M059J (cell line): ENCODE results near the gene SMAD2. TPM values are rescaled to one million over a fixed set of nuclear protein-coding genes. Genes with fewer than 3 reads are reported as not detected.
"Not testable (repeated sequence)": the region's sequence is repeated elsewhere in the genome, so short reads cannot be mapped to it uniquely, and the experiment has no call there.

Experiments
- DNase-seq: peaks from one replicate; pipeline ENCODE4 v3.0.0-alpha.2; 2012; ENCODE audit warnings: low read depth
- total RNA-seq: library from RNA; depleted of rRNA; stranded (reverse); fragments of >200 nt; shearing (Covaris generic); gene quantifications from 2 replicates; pipeline ENCODE4 v1.2.3, GENCODE V29; 2014; rRNA removed

Gene SMAD2
- total RNA-seq, result 124 and 171 TPM in 2 replicates

- peak; percentile 80 for DNase-seq
Measured at GRCh38 chr18:47930199-47930930, at the start of gene SMAD2. TSS of gene SMAD2 (minus strand) at chr18:47930659. CDS start at chr18:47896756, 33,903 bp downstream.

DNA sequence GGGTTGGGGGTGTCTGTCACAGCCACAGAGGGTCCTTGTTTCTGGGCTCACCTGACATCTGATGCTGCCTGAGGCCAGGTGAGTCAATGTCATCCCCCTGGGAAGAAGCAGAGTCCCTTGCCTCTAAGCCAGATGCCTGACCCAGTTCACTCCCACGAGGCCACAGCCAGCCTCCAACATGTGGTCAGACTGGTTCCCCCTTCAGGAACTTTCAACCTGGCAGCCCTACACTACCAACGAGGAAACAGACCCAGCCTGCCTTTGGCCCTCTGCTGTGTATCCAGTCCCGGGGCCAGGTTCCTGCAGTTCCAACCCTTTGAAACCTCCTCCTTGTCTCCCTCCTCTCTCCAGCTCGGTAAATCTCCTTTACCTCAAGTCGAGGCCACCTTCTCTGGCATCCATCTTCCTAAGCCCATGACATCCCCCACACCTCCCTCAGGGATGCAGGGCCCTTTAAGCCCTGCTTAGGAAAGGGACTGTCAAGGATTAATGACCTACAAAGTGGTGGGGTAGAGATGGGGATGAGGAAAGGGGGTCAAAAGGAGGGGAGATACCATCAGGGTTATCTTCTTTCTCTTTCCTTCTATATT is 49.2 kb upstream of the SMAD2 start:
- DNase-seq, result no peak

DNA sequence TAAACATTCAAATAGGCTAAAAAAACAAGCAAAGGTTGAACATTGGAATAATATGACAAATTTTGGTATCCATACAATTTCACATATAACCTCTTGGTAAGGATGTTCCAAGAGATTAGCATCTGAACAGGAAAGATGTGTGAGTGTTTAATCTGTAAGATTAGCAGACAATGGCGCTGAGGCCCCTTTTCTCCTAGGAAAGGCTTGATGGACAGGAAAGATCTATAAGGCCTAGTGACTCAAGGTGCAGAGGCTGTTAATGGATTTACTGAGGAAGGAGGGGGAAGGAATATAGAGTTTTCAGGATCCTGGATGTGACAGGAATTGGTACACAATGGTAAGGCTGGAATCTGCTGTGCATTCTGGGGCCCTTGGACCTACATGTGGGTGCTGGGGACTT is 48.1 kb upstream of the SMAD2 start:
- no peak for DNase-seq

GRCh38 chr18:47978141-47978540 is 47.7 kb upstream of the SMAD2 start:
- no peak for DNase-seq

- no peak for DNase-seq
Measured at GRCh38 chr18:47975701-47976100, 45.2 kb upstream of the SMAD2 start.

- no peak for DNase-seq
Measured at GRCh38 chr18:47975105-47975504, 44.6 kb upstream of the SMAD2 start.

DNA sequence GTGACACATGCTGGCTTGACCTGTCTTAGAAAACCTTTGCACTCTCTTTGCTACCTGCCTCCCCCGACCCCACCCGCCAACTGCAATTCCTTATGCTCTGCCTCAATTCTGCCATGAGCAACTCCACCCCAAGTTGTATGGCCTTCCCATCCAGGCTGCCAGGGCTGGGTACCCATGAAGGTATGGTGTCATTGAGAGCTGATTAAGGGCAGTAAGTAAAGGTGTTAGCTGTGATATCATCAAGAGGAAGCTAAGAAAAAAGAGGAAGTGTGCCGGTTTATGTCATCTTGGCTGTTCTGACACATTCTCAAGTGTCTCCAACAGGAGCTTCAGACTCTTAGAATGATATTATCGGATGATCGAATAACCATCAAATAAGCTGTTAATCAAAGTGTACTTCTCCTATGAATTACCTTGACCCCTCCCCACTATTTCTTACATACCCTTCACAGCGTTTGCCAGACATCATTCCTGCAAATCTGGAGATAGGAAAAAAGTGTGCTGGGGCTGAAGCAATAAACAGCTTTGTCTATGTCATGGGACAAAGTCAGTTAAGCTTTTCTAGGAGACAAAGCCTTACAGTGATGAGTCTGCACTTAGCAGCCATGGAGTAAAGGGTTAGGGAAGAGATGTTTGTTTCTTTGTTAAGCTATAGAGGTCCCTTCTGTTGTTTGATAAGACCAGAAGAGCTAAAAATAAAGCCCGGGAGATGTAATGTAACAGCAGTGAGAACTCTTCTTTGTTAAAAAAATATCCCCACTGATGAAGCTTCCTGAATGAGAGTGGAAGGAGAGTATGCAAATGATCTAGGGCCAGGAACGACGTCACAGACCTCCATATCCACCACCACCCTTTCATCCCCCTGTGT is 40.4 kb upstream of the SMAD2 start:
- DNase-seq, result no peak

GRCh38 chr18:47969816-47970215 is 39.4 kb upstream of the SMAD2 start:
- peak; percentile 88 for DNase-seq

- DNase-seq, result peak; percentile 86
Measured at GRCh38 chr18:47968721-47969120, 38.3 kb upstream of the SMAD2 start.

GRCh38 chr18:47968006-47968676 is 37.7 kb upstream of the SMAD2 start:
- DNase-seq, result peak; percentile 86

- DNase-seq, result no peak
Measured at GRCh38 chr18:47964053-47964452, 33.6 kb upstream of the SMAD2 start.

GRCh38 chr18:47961003-47961402 is 30.5 kb upstream of the SMAD2 start:
- not testable (repeated sequence) for DNase-seq

GRCh38 chr18:47953471-47953931 is 23.0 kb upstream of the SMAD2 start:
- DNase-seq, result peak; percentile 91

GRCh38 chr18:47950511-47950910 is 20.1 kb upstream of the SMAD2 start:
- DNase-seq, result no peak

DNA sequence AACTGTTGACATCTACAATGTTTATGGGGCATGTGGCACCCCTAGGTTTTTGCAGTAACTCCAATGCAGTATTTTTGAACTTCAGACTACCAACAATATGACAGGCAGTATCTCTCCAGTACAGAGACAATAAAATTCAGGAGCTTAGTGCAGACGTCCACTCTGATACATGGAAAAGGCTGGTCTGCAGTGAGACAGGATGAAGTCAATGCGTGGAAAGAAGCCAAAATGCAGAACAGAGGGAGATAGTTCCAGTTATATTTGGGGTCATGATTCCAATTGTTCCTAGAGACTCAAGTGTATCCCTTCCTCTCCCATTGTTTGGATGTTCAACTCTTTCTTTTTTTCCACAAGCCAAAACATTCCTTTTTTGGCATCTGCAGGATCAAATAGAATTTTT is 18.7 kb upstream of the SMAD2 start:
- no peak for DNase-seq

- no peak for DNase-seq
Measured at GRCh38 chr18:47946889-47947288, 16.4 kb upstream of the SMAD2 start.

GRCh38 chr18:47944972-47945852 is 14.8 kb upstream of the SMAD2 start:
- DNase-seq, result peak; percentile 98

- DNase-seq, result peak; percentile 74
Measured at GRCh38 chr18:47936952-47937351, 6.5 kb upstream of the SMAD2 start.

DNA sequence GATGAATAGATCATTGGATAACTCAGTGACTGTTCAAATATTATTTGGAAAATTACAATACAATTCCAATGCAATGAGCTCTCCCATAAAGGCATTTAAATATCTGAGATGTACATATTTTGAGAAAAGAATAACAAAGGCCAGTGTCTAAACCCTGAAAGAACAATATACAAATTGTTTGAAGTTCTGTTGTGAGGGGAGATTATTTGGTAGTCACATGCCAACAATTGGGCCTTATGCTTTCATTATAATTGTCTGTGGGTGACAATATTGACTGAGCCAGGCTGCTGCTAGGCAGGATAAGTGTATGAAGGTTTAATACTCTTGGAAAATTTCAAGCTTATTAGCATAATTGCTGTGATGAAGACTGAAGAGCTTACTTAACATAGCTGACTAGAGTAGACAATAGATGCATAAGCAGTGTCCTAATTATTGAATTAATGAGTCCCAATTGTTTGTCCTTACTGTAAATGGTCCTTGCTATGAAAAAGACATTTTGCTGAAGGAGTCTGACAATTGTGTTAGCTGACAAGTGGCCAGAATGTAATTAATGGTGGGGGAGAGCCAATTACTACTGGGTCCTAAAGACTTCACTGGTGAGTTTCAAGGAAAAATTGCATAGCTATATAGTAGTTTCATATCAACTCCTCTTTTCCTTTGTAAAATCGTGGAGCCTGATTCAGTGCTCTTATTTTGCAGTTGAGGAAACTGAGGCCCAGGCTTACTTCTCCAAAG is 5.0 kb upstream of the SMAD2 start:
- no peak for DNase-seq

DNA sequence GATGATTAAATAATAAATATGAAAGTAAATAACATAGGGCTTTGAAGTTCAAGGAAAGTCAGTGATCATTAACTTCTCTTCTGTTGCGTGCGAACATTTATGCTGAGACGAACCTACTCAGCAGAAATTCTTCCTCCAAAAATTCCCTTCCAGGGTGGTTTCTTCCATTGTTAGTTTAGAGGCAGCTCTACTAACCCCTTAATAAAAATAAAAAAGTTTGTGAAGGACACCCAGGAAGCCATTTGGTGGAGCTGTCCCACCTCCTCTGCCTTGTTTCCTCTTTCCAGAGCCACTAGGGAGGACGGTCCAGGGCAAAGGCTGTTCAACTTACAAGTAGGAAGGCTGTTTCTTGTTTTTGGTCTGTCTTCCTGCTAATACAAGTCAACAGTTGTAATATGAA is 2.1 kb upstream of the SMAD2 start:
- peak; percentile 64 for DNase-seq
